DND-41 (cell line): ENCODE results near the gene PSG4.
"Not testable (repeated sequence)": the region's sequence is repeated elsewhere in the genome, so short reads cannot be mapped to it uniquely, and the experiment has no call there.

ENCODE experiments used
- EZH2 ChIP-seq: IDR thresholded peaks from 3 replicates; pipeline ENCODE4 v1.6.1; 2012; ENCODE audit warnings: borderline replicate concordance, low read depth, mild to moderate bottlenecking, moderate library complexity, low read length, inconsistent platforms; ENCODE audit not compliant: severe bottlenecking
- TF ChIP-seq, protein P1 (sequence below): IDR thresholded peaks from 2 replicates; pipeline ENCODE4 v1.5.1; 2012; ENCODE audit warnings: borderline replicate concordance, low read length, moderate library complexity, mild to moderate bottlenecking; ENCODE audit not compliant: poor library complexity, severe bottlenecking; ENCODE audit errors: extremely low read depth

DNA sequence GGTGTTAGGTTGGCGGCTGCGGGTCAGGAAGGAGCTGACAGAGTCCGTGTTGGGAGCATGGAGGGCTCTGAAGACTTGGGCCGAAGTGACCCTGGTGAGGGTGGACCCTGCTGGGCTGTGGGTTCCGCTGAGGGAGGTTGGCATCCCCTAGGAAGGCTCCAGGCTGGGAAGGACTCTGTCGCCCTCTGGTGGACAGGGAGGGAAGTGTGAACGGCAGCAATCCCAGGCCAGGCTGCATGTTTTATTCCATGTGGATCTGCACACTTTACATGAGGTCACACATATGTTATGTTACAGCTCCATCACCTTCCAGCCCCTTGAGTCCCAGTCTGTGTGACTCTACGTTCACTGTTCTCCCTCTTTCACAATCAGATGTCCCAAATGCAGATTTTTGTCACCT, 1.7 kb upstream of the PSG4 start:
- TF ChIP-seq EZH2 = not testable (repeated sequence)
- TF ChIP-seq, protein P1, sequence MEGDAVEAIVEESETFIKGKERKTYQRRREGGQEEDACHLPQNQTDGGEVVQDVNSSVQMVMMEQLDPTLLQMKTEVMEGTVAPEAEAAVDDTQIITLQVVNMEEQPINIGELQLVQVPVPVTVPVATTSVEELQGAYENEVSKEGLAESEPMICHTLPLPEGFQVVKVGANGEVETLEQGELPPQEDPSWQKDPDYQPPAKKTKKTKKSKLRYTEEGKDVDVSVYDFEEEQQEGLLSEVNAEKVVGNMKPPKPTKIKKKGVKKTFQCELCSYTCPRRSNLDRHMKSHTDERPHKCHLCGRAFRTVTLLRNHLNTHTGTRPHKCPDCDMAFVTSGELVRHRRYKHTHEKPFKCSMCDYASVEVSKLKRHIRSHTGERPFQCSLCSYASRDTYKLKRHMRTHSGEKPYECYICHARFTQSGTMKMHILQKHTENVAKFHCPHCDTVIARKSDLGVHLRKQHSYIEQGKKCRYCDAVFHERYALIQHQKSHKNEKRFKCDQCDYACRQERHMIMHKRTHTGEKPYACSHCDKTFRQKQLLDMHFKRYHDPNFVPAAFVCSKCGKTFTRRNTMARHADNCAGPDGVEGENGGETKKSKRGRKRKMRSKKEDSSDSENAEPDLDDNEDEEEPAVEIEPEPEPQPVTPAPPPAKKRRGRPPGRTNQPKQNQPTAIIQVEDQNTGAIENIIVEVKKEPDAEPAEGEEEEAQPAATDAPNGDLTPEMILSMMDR = peak; percentile 69
